GM18508 (cell line): Measurements from ENCODE around the gene ACACB.
"Not testable (repeated sequence)": the region's sequence is repeated elsewhere in the genome, so short reads cannot be mapped to it uniquely, and the experiment has no call there.

Experiments
- ATAC-seq: cut with Tn5 transposase; IDR thresholded peaks from one replicate; pipeline ENCODE4 v1.9.1; 2021; ENCODE audit warnings: moderate number of reproducible peaks; ENCODE audit not compliant: insufficient read depth, unreplicated experiment

The ACACB gene

DNA sequence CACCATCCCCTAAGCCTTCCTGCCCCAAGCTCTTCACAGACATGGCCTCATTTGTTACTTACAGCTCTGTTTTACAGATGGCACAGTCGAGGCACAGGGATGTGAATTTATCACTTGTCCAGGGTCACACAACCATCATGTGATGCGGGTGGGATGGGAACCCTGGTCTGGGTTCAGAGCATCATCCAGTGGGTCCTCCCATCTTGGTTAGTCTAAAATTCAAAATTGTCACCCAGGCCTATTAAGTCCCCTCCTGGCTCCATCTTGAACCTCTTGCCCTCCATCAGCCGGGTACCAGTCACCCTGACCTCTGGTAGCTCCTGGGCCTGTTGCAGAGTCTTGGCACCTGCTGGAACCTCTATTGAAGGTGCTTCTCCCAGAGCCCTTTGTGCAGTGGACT lies 52.9 kb downstream of the ACACB start:
- no peak for ATAC-seq

DNA sequence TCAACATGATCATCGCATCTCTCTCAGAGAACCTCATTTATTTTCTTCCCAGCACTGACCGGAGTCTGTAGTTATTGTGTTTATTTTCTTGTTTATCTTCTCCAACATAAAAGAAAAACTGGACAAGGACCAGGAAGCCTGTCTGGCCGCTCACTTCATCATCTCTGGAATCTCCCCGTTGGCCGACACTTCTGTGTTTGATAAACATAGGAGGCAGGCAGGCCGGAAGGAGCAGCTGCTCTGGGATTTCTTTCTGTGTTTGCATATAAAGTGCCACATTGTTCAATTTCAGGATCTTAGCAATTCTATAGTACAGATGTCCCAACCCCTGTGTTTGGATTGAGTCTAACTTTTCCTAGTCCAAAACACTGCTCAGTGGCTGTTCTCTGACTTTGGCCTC lies 53.3 kb downstream of the ACACB start:
- ATAC-seq = no peak

DNA sequence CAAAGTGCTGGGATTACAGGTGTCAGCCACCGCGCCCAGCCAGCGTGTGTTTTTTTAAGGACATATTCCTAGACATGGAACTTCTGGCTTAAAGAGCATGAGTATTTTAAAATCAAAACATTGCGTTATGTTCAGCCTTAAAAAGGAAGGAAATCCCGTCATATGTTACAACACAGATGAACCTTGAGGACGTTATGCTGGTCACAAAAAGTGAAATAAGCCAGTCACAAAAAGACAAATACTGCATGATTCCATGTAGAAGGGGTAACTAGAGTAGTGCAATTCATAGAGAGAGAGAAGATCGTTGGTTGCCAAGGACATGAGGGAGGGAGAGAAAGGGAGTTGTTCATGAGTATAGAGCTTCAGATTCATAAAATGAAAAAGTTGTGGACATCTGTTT lies 53.9 kb downstream of the ACACB start:
- no peak for ATAC-seq

DNA sequence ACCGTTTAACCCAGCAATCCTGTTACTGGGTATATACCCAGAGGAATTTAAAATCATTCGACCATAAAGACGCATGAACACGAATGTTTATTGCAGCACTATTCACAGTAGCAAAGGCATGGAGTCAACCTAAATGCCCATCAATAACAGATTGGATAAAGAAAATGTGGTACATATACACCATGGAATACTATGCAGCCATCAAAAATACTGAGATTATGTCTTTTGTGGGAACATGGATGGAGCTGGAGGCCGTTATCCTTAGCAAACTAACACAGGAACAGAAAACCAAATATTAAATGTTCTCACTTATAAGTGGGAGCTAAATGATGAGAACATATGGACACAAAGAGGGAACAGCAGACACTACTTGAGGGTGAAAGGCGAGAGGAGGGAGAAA lies 56.4 kb downstream of the ACACB start:
- not testable (repeated sequence) for ATAC-seq

DNA sequence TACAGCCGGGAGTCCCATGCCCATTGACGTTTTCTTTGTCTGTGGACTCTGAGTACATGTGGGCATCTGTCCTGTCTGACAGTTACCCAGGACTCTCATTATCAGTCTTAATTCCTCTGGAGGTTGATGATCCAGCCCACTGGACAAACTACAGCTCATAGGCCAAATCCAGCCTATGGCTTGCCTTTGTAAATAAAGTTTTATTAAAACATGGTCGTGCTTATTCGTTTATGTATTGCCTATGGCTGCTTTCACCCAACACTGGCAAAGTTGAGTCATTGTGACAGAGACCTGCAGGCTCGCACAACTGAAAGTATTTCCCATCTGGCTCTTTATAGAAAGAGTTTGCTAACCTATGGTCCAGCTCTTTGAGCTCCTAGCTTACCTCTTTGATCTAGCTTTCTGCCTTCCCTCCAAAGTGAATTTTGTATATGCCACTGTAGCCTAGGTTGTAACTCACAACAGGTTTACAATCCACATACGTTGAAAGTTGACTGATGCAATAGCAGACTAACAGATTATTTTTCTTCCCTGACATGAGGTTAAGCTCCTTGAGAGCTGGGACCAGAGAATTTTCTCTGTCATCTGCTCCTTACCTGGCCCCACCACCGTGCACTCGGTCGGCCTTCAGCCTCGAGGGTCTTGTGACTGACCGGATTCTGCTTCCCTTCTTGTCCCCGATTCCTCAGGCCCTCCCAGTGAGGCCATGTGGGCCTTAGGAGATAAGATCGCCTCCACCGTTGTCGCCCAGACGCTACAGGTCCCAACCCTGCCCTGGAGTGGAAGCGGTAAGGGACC lies 57.3 kb downstream of the ACACB start:
- no peak for ATAC-seq

DNA sequence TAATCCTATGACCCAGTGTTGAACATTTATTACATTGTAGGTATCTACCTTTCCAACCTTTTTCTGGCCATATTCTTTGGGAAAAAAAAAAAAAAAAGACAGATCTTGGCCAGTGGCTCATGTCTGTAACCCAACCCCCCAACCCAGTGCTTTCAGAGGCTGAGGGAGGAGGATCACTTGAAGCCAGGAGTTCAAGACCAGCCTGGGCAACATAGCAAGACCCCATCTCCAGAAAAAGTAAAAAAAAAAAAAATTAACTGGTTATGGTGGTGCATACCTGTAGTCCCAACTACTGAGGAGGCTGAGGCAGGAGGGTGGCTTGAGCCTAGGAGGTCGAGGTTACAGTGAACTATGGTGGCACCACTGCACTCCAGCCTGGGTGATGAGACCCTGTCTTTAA lies 58.1 kb downstream of the ACACB start:
- ATAC-seq = no peak

DNA sequence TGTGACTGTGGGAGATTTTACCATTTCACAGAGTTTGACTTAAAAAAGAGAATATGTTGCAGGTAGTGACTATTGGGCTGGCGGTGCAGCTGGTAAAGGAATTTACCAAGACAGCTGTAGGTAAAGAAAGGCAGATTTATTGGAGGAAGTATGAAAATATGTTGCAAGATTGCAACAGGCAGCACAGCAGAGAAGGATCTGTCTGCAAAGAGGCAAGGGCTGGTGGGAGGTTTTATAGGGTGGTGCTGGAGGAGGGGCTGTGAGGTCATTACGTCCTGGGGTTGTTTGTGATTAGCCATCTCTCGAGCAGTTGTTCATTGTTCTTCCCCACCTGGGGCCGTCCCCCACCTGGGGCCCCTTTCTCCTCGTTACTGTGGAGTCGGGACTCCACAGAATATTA lies 62.1 kb downstream of the ACACB start:
- ATAC-seq = no peak

DNA sequence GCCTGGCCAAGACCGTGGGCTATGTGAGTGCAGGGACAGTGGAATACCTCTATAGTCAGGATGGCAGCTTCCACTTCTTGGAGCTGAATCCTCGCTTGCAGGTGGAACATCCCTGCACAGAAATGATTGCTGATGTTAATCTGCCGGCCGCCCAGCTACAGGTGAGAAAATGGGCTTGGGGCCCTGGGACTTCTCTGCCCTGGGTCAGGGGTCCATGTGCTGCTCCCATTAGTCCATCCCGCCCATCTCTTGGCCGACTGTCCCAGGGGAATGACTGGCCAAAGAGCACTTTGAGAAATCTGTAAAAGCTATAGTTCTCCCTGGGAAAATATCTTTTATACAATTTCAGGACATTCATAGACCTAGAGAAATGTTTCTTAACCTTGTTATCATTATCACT lies 63.5 kb downstream of the ACACB start:
- ATAC-seq = no peak

DNA sequence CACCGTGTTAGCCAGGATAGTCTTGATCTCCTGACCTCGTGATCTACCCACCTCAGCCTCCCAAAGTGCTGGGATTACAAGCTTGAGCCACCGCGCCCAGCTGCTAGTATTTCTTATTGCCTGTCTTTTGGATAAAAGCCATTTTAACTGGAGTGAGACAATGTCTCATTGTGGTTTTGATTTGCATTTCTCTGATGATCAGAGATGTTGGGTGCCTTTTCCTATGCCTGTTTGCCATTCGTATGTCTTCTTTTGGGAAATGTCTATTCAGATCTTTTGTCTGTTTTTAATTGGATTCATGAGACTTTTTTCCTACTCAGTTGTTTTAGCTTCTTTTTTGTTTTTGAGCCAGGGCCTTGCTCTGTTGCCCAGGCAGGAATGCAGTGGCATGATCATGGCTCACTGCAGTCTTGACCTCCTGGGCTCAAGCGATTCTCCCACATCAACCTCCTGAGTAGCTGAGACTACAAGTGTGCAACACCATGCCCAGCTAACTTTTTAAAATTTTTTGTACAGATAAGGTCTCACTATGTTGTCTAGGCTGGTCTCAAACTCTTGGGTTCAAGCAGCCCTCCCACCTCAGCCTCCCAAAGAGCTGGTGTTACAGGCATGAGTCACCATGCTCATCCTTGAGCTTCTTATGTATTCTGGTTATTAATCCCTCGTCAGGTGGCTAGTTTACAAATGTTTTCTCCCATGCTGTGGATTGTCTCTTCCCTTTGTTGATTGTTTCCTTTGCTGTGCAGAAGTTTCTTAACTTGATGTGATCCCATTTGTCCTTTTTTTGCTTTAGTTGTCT lies 65.9 kb downstream of the ACACB start:
- ATAC-seq = no peak

DNA sequence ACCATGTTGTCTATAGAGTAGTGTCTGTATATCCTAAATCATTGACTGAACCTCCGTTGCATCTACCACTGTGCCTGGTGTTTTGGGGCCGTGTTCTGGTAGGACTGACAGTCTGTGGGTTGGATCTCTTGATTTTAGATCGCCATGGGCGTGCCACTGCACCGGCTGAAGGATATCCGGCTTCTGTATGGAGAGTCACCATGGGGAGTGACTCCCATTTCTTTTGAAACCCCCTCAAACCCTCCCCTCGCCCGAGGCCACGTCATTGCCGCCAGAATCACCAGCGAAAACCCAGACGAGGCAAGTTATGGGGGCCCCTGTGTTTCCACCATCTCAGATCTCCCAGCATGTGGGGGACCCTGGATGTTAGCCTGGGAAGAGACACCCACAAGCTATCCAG lies 69.1 kb downstream of the ACACB start:
- no peak for ATAC-seq

DNA sequence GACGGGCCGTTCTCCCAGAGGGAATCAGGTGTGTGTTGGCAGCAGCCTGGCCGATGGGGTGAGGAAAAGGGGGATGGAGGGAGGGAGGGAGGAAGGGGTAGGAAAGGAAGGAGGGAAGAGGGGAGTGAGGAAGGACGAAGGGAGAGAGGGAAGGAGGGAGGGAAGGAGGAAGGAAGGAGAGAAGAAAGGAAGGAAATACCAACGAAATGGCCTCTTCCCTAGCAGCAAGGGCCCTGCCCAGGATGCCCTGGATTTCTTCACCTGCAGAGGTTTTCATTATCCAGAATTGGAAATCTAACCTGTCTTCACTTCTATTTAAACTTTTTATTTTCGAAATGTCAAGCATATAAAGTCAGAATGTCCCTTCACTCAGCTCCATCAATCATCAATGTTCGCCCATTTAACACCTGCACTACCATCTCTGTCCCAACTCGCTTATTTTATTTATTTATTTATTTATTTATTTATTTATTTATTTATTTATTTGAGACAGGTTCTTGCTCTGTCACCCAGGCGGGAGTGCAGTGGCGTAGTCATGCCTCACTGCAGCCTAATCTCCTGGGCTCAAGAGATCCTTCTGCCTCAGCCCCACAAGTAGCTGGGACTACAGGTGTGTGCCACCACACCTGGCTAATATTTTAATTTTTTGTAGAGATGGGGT lies 70.7 kb downstream of the ACACB start:
- ATAC-seq = no peak

DNA sequence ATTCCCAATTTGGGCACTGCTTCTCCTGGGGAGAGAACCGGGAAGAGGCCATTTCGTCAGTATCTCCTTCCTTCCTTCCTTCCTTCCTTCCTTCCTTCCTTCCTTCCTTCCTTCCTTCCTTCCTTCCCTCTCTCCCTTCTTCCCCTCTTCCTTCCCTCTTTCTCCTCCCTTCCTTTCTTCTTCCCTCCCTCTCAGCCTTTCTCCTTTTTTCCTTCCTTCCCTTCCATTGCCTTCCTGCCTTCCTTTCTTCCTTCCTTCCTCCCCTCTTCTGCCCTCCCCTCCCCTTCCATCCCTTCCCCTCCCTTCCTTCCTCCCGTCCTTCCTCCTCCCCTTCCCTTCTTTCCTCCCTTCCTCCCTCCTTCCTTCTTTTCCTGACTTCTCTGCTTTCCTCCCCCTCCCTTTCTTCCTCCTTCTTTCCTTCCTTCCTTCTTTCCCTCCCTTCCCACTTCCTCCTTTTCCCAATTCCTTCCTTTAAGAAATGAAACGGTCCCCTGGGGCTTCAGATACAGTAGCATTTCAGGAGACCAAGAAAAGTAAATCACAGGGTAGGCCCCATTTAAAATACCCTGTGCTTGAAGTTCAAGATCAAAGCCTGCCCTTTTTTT lies 71.8 kb downstream of the ACACB start:
- ATAC-seq = no peak

DNA sequence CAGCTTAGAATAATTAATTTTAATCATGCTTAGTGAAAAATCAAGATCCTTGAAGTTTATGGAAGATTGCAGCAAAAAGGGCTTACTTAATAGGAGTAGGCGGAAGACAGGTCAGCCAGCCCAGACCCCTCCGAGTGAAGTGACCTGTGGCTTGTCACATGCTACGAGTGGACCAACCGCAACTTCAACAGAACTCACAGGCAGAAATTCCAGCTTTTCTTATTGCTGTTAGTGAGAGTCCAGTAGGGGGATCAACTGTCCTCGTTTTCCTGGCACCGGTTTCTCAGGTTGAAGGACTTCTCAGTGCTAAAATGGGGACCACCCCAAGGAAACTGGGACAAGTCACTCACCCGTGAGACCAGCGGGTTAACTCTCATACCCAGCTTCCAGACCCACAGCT lies 72.9 kb downstream of the ACACB start:
- no peak for ATAC-seq

DNA sequence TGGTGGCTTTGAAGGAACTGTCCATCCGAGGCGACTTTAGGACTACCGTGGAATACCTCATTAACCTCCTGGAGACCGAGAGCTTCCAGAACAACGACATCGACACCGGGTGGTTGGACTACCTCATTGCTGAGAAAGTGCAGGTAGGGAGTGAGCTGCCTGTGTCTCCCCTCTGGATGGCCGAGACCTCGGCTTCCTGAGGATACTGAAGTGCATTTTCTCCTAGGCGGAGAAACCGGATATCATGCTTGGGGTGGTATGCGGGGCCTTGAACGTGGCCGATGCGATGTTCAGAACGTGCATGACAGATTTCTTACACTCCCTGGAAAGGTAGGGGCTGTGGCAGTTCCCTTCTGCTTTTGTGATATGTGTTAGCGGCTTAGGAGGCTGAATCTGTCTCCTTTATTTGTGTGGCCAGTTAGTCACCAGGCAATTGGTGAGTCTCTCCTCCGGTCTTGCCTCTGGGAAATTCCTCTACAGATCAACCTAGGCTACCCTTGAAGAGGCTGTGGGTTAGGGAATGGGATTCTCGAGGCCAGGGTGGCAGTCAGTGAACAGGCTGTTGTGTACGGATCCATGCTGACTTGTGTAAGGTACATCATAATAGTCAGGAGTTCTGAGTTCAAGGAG lies 75.3 kb downstream of the ACACB start:
- no peak for ATAC-seq

DNA sequence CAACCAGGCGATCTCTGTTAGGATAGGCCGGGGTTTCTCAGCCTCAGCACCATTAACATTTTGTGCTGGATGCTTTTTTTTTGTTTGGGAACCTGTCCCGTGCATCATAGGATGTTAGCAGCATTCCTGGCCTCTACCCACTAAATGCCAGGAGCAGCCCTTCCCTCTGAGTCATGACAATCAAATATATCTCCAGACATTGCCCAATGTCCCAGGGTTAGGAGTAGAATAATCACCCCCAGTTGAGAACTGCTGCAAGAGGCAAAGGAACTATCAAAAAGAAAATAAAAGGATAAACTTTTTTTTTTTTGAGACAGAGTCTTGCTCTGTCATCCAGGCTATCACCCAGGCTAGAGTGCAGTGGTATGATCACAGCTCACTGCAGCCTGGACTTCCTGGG lies 76.0 kb downstream of the ACACB start:
- ATAC-seq = no peak

DNA sequence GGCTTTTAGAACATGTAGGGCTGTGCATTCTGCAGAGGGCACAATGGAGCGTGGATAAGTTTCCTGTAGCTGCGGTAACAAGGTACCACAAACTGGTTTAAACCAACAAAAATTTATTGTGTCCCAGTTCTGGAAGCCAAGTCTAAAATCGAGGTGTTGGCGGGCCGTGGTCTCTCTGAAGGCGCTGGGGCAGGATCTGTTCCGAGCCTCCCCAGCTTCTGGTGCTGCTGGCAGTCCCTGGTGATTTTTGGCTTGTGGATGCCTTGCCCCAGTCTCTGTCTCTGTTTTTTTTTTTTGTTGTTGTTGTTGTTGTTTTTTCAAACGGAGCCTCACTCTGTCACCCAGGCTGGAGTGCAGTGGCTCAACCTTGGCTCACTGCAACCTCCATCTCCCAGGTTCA lies 77.5 kb downstream of the ACACB start:
- no peak for ATAC-seq

DNA sequence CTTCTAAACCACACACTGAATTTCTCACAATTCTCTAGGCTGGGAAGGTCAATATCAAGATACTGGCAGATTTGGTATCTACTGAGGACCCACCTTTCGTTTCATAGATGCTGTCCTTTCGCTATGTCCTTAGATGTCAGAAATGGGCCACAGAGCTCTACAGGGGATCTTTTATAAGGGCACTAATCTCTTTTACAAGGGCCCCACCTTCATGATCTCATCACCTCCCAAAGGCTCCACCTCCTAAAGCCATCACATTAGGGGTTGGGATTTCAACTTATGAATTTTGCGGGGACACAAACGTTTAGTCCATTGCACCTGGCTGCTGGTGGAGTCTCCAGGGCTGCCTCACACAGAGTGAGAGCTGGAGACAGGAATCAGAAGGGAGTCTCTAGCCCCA lies 79.9 kb downstream of the ACACB start:
- no peak for ATAC-seq

DNA sequence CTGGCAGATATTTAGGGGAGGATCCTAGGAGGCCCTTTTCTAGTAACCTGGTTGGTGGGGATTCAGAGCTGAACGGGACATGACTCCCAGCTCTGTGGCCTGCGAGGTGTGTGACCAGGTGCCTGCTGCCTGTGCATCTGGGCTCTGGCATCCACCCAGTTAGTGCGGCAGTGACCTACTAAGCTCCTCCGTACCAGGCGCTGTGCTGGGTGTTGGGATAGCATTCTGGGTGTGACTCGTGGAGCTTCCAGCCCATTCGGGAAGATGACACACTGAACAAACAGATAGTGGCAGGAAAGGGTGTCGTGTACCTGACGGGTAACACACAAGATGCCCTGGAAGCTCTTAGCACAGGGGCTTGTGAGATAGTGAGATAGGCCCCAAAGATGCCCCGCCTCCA lies 80.9 kb downstream of the ACACB start:
- ATAC-seq = no peak

DNA sequence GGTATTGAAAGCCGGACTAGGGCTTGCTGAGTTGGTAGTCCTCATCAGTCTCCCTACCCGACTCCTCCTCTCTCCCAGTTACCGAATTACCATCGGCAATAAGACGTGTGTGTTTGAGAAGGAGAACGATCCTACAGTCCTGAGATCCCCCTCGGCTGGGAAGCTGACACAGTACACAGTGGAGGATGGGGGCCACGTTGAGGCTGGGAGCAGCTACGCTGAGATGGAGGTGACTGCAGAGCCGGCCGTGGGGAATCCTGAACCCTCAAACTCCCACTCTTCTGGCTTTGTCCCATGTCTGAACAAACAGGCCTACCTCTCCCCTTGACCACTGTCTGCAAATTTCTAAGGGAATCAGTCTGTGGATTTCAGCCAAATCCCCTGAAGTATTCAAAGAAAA lies 82.9 kb downstream of the ACACB start:
- ATAC-seq = no peak

DNA sequence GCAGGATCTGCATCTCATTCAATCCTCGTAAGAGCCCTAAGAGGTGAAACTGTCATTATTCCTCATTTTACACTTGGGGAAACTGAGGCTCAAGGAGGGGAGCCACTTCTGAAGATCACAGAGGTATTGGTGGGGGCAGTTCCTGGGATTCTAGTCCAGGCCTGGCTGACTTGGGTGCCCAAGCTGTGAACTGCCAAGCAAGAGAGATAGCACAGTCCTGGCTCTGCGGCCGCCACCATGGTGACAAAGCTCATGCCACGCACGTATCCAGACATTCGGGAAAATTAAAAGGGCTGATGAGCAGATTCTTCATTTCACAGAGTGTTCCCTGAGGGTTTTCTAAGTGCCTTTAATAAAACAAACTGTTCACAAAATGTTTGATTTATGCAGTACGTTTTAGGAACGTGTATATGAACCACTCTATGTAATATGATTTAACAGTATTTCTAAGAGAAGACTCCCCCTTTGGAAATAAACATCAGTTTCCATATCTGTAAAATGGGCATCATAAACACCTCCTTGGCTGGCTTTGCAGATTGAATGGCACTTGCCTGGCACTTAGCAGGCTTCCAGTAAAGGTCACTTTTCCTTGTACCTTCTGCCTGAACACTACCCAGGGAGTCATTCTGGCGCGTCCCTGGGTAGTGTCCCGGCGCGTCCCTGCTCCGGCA lies 84.6 kb downstream of the ACACB start:
- no peak for ATAC-seq
